Measurements from ENCODE around the gene CUTA. TPM values are rescaled to one million over a fixed set of nuclear protein-coding genes. Genes with fewer than 3 reads are reported as not detected.

Gene CUTA
- total RNA-seq, 1 donor from 2014 or later, result 153 TPM

DNA sequence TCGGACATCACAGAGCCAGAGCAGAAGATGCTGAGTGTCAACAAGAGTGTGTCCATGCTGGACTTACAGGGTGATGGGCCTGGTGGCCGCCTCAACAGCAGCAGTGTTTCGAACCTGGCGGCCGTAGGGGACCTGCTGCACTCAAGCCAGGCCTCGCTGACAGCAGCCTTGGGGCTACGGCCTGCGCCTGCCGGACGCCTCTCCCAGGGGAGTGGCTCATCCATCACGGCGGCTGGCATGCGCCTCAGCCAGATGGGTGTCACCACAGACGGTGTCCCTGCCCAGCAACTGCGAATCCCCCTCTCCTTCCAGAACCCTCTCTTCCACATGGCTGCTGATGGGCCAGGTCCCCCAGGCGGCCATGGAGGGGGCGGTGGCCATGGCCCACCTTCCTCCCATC is 25.1 kb upstream of the CUTA start:
- intact Hi-C loops (cut with DNase I), result no loop called here
- no peaks in the 10 kb centered on the region for H3K4me1 ChIP-seq
- H3K9me3 ChIP-seq, result no peaks in the 10 kb centered on the region
- DNase-seq (no peak), ATAC-seq (no peak)
- H3K27me3 ChIP-seq (ENCODE audit: low read depth), result no peaks in the 10 kb centered on the region
- H3K27ac ChIP-seq, result no peak overlapping the region
- H3K36me3 ChIP-seq, result peaks cover 48% of the 10 kb centered on the region
- TF ChIP-seq, protein P1, sequence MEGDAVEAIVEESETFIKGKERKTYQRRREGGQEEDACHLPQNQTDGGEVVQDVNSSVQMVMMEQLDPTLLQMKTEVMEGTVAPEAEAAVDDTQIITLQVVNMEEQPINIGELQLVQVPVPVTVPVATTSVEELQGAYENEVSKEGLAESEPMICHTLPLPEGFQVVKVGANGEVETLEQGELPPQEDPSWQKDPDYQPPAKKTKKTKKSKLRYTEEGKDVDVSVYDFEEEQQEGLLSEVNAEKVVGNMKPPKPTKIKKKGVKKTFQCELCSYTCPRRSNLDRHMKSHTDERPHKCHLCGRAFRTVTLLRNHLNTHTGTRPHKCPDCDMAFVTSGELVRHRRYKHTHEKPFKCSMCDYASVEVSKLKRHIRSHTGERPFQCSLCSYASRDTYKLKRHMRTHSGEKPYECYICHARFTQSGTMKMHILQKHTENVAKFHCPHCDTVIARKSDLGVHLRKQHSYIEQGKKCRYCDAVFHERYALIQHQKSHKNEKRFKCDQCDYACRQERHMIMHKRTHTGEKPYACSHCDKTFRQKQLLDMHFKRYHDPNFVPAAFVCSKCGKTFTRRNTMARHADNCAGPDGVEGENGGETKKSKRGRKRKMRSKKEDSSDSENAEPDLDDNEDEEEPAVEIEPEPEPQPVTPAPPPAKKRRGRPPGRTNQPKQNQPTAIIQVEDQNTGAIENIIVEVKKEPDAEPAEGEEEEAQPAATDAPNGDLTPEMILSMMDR (IDR thresholded peaks at IDR 0.05), result no peak
- no peak overlapping the region for H3K4me3 ChIP-seq

DNA sequence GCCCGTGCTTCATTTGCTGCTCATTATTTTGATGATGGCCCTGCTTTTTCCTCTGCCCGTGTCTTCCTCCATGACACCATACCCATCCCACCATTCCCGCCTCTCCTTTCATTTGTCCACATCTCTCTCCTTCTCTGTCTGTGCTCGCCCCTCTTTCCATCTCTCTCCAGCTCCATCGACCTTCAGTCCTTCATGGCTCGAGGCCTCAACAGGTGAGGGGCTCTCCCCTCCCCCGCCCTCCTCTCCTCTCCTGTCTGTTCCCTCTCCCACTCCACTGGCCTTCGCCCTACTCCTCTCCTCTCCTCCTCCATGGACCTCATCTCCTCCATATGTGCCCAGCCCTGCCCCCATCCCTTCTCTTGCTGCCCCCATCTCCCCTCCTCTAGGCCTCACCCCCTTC is 24.4 kb upstream of the CUTA start:
- TF ChIP-seq, protein P1 (IDR thresholded peaks at IDR 0.05), result no peak
- ATAC-seq (no peak), DNase-seq (no peak)
- no peaks in the 10 kb centered on the region for H3K9me3 ChIP-seq
- H3K4me1 ChIP-seq, result no peaks in the 10 kb centered on the region
- intact Hi-C loops (cut with DNase I), result no loop called here
- no peak overlapping the region for H3K4me3 ChIP-seq
- no peak overlapping the region for H3K27ac ChIP-seq
- H3K27me3 ChIP-seq (ENCODE audit: low read depth), result no peaks in the 10 kb centered on the region
- peaks cover 50% of the 10 kb centered on the region for H3K36me3 ChIP-seq

GRCh38 chr6:33441457-33441856 is 23.6 kb upstream of the CUTA start:
- peaks cover 52% of the 10 kb centered on the region for H3K36me3 ChIP-seq
- DNase-seq (no peak), ATAC-seq (no peak)

GRCh38 chr6:33440649-33441309 is 22.9 kb upstream of the CUTA start:
- Histone ChIP-seq H3K27me3 (ENCODE audit: low read depth) (no peaks in the 10 kb centered on the region), H3K4me1 (no peaks in the 10 kb centered on the region), H3K4me3 (no peak overlapping the region), H3K27ac (no peak overlapping the region), H3K36me3 (peaks cover 57% of the 10 kb centered on the region), H3K9me3 (no peaks in the 10 kb centered on the region)
- ATAC-seq (no peak), DNase-seq (no peak)
- intact Hi-C loops (cut with DNase I), result no loop called here
- TF ChIP-seq, protein P1 (IDR thresholded peaks at IDR 0.05), result no peak

More at GRCh38 chr6:33441457-33441856, 23.6 kb upstream of the CUTA start:
- TF ChIP-seq, protein P1 (IDR thresholded peaks at IDR 0.05), result no peak
- Histone ChIP-seq H3K27ac (no peak overlapping the region), H3K9me3 (no peaks in the 10 kb centered on the region), H3K4me1 (no peaks in the 10 kb centered on the region), H3K27me3 (ENCODE audit: low read depth) (no peaks in the 10 kb centered on the region), H3K4me3 (no peak overlapping the region)
- intact Hi-C loops (cut with DNase I), result no loop called here

DNA sequence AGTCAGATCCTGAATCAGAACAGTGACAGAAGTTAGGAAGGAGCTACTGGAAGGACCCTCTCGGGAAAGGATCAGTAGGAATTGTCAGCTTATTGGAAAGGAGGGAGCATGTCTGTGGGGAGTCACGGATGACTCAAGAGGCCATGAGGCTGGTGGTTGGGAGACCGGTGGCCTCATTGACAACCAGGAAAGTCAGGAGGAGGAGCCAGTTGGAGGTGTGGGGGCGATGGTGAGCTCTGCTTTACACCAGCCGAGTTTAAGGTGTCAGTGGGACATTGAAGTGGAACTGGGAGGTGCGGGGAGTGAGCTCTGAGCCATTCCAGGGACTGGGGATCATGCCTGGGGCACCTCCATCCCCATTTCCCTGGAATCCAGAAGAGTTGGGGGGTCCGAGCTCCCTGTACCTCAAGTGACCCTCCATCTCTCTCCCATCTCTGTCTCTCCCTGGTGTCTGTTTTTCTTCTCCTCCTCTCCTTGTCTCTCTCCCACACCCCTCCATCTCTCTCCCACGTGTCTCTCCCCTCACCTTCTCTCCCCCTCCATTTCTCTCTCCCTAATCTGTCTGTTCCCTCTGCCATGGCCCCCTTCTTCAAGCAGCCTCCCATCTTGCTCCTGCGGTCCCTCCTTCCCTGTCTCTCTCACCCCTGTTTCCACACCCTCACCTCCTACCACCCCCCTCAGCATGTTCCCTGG is 22.2 kb upstream of the CUTA start:
- Histone ChIP-seq H3K9me3 (no peaks in the 10 kb centered on the region), H3K4me3 (no peak overlapping the region), H3K27me3 (ENCODE audit: low read depth) (no peaks in the 10 kb centered on the region), H3K27ac (no peak overlapping the region), H3K4me1 (no peaks in the 10 kb centered on the region), H3K36me3 (peaks cover 63% of the 10 kb centered on the region)
- intact Hi-C loops (cut with DNase I), result no loop called here
- TF ChIP-seq, protein P1 (IDR thresholded peaks at IDR 0.05), result no peak
- ATAC-seq (no peak), DNase-seq (no peak)

Measured in lower lobe of right lung (tissue), 2 donors.